B cell (primary cell): ENCODE results near the gene CSTF1. TPM values are rescaled to one million over a fixed set of nuclear protein-coding genes. Genes with fewer than 3 reads are reported as not detected.

Experiments used
- ATAC-seq: fragments of 200-7000 bp; cut with Tn5 transposase; one replicate; pipeline ENCODE4 v1.10.0; 2021; ENCODE audit warnings: low read depth, mild to moderate bottlenecking, moderate number of reproducible peaks, moderate library complexity
- CTCF ChIA-PET: fragments of 350-600 bp; sonication (Branson Sonifier 250); formaldehyde crosslinking; loops from one replicate; lab custom pipeline; 2021; ENCODE audit warnings: antibody characterized with exemption, inconsistent platforms; lab: Charles Lee
- POLR2A ChIA-PET: fragments of 350-600 bp; sonication (Branson Sonifier 250); formaldehyde crosslinking; loops from one replicate; lab custom pipeline; 2021; ENCODE audit warnings: antibody characterized with exemption; lab: Charles Lee
- DNase-seq: peaks from one replicate; pipeline ENCODE4 v3.0.0; 2013
- H2AFZ ChIP-seq: 2 replicates; pipeline ENCODE4 v1.6.1; 2012; ENCODE audit warnings: mild to moderate bottlenecking, low read depth, low read length; ENCODE audit not compliant: insufficient read depth, poor library complexity, severe bottlenecking
- H3K27ac ChIP-seq, 2 donors: 1 replicate in 1 of 2; 2 replicates in 1 of 2; pipeline ENCODE4 v1.5.1; 2012 to 2013; ENCODE audit warnings: low read length in 2 of 2, mild to moderate bottlenecking in 2 of 2, moderate library complexity in 1 of 2
- H3K27me3 ChIP-seq, 4 experiments: fragments of 200-600 bp in 1 of 4; sonication (generic) in 1 of 4; replicated peaks in 1 of 4; 1 replicate in 2 of 4; 2 replicates in 2 of 4; pipeline versions ENCODE4 v1.6.1 to v1.7.0; 2013 to 2016; ENCODE audit warnings: low read length in 3 of 4, mild to moderate bottlenecking in 2 of 4, mixed read lengths in 1 of 4, moderate library complexity in 1 of 4; ENCODE audit not compliant: insufficient read depth in 4 of 4, control insufficient read depth in 3 of 4; ENCODE audit errors: control extremely low read depth in 1 of 4
- H3K36me3 ChIP-seq, 2 experiments: replicated peaks in 1 of 2; 1 replicate in 1 of 2; 2 replicates in 1 of 2; pipeline versions ENCODE4 v1.6.1 to v1.7.1; 2013; ENCODE audit warnings: low read length in 1 of 2; ENCODE audit not compliant: insufficient read depth in 2 of 2, control insufficient read depth in 1 of 2; ENCODE audit errors: control extremely low read depth in 1 of 2, extremely low read depth in 1 of 2
- H3K4me1 ChIP-seq, 2 donors: fragments of 200-600 bp in 1 of 2; sonication (generic) in 1 of 2; 1 replicate in 1 of 2; 2 replicates in 1 of 2; pipeline versions ENCODE4 v1.5.1 to v1.6.1; 2013 to 2017; ENCODE audit warnings: low read length in 2 of 2; ENCODE audit not compliant: control insufficient read depth in 2 of 2, insufficient read depth in 2 of 2
- H3K4me2 ChIP-seq: replicated peaks from 2 replicates; pipeline ENCODE3; 2012; ENCODE audit warnings: mild to moderate bottlenecking, low read depth, low read length; ENCODE audit not compliant: poor library complexity, severe bottlenecking
- H3K4me3 ChIP-seq, 5 experiments: fragments of 200-600 bp in 1 of 5; sonication (generic) in 1 of 5; 1 replicate in 3 of 5; 2 replicates in 2 of 5; pipeline versions ENCODE4 v1.5.1 to v1.7.0; 2011 to 2016; ENCODE audit warnings: low read length in 4 of 5, mild to moderate bottlenecking in 4 of 5, low read depth in 2 of 5, control low read depth in 1 of 5, moderate library complexity in 1 of 5; ENCODE audit not compliant: insufficient read depth in 1 of 5; ENCODE audit errors: control extremely low read depth in 1 of 5, extremely low read depth in 1 of 5
- H3K79me2 ChIP-seq: fragments of 200-600 bp; sonication (generic); one replicate; pipeline ENCODE4 v1.6.0; 2016; ENCODE audit warnings: low read length; ENCODE audit not compliant: control insufficient read depth, insufficient read depth
- H3K9ac ChIP-seq: fragments of 200-600 bp; sonication (generic); 2 replicates; pipeline ENCODE4 v1.6.1; 2017; ENCODE audit warnings: mild to moderate bottlenecking, low read length, moderate library complexity
- H3K9me3 ChIP-seq, 3 donors: one replicate each; pipeline versions ENCODE4 v1.6.1 to v1.7.1; 2013; ENCODE audit warnings: low read length in 2 of 3; ENCODE audit not compliant: control insufficient read depth in 2 of 3, insufficient read depth in 1 of 3; ENCODE audit errors: control extremely low read depth in 1 of 3
- H4K20me1 ChIP-seq: 2 replicates; pipeline ENCODE4 v1.6.0; 2012; ENCODE audit warnings: mild to moderate bottlenecking, low read length; ENCODE audit not compliant: insufficient read depth, control insufficient read depth, poor library complexity, severe bottlenecking
- H3K27ac Mint-ChIP-seq: one replicate; pipeline ENCODE4 v1.8.0; 2021; ENCODE audit warnings: mixed read lengths
- H3K27me3 Mint-ChIP-seq: one replicate; pipeline ENCODE4 v1.8.0; 2021; ENCODE audit warnings: mixed read lengths
- H3K4me1 Mint-ChIP-seq: one replicate; pipeline ENCODE4 v1.8.0; 2021; ENCODE audit warnings: mixed read lengths
- H3K4me3 Mint-ChIP-seq: one replicate; pipeline ENCODE4 v1.8.0; 2021; ENCODE audit warnings: mixed read lengths
- H3K9me3 Mint-ChIP-seq: one replicate; pipeline ENCODE4 v1.8.0; 2022; ENCODE audit warnings: mixed read lengths; ENCODE audit not compliant: insufficient read depth
- EZH2 ChIP-seq: IDR thresholded peaks from 2 replicates; pipeline ENCODE4 v1.6.1; 2012; ENCODE audit warnings: borderline replicate concordance, low read depth, mild to moderate bottlenecking, moderate library complexity, low read length; ENCODE audit not compliant: insufficient read depth, poor library complexity, severe bottlenecking
- WGBS: methylation state at CpG from one replicate; pipeline ENCODE4 v1.1.5; 2013; ENCODE audit warnings: missing lambda C conversion rate; ENCODE audit not compliant: insufficient coverage; 5-methylcytosine and 5-hydroxymethylcytosine counted together
- intact Hi-C: fragments of 100-400 bp; cut with micrococcal nuclease; formaldehyde crosslinking; loops from one replicate; pipeline ENCODE4 v1.10.0; 2022
- polyA plus RNA-seq: library from polyadenylated mRNA; depleted of rRNA; stranded (reverse); fragments of >200 nt; gene quantifications from 2 replicates; pipeline ENCODE4 v1.2.3, GENCODE V29; 2012
- total RNA-seq, 2 donors: library from RNA; stranded (reverse); fragments of 120-200 nt in 1 of 2; gene quantifications; 1 replicate in 1 of 2; 2 replicates in 1 of 2; pipeline versions ENCODE4 v1.2.3 to v1.2.4, GENCODE V29; 2013 to 2022
- TF ChIP-seq, protein P1 (sequence below): fragments of 200-600 bp; IDR thresholded peaks from one replicate; pipeline ENCODE4 v1.8.0; 2022; ENCODE audit warnings: antibody characterized with exemption, mild to moderate bottlenecking

Gene CSTF1
- total and polyA plus RNA-seq, 2 donors (not counting 1 experiment from before 2014, with no cell fraction given), result 18.3 to 33.8 TPM

DNA sequence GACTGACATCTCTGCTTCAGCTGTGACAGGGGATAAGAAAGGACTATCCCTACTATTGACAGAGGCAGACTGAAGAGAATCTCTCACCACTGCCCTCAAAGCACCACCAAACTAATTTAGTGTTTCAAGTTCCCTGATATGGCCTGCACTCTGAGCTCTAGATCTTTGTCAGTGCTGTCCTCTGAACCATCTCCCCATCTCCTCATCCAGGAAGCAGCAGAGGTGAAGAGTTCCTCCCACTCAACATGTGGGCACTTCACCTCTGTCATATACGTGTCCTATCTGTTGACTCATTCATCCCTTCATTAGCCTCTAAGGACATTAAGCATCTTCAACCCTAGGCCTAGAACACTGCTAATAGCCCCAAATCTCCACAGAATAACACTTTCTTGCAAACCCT is 19.6 kb upstream of the CSTF1 start:
- Mint-ChIP-seq H3K4me1 (peaks cover 2% of the 10 kb centered on the region), H3K9me3 (no peaks in the 10 kb centered on the region), H3K27ac (no peak overlapping the region), H3K27me3 (no peaks in the 10 kb centered on the region), H3K4me3 (no peak overlapping the region)
- TF ChIP-seq, protein P1, sequence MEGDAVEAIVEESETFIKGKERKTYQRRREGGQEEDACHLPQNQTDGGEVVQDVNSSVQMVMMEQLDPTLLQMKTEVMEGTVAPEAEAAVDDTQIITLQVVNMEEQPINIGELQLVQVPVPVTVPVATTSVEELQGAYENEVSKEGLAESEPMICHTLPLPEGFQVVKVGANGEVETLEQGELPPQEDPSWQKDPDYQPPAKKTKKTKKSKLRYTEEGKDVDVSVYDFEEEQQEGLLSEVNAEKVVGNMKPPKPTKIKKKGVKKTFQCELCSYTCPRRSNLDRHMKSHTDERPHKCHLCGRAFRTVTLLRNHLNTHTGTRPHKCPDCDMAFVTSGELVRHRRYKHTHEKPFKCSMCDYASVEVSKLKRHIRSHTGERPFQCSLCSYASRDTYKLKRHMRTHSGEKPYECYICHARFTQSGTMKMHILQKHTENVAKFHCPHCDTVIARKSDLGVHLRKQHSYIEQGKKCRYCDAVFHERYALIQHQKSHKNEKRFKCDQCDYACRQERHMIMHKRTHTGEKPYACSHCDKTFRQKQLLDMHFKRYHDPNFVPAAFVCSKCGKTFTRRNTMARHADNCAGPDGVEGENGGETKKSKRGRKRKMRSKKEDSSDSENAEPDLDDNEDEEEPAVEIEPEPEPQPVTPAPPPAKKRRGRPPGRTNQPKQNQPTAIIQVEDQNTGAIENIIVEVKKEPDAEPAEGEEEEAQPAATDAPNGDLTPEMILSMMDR, result no peak
- TF ChIP-seq EZH2, result no peak
- H3K4me3 ChIP-seq, result no peak overlapping the region
- peaks cover 2 to 6% of the 10 kb centered on the region in 2 experiments for H3K36me3 ChIP-seq
- H3K27me3 ChIP-seq, result no peaks in the 10 kb centered on the region
- no peak overlapping the region for H3K9ac ChIP-seq
- no peak overlapping the region for H3K27ac ChIP-seq
- H3K9me3 ChIP-seq, result no peaks in the 10 kb centered on the region
- no peaks in the 10 kb centered on the region for H3K79me2 ChIP-seq
- 80% methylated on average over 1 of the region's 1 CpG for WGBS
- intact Hi-C loops, result no loop called here
- no peak for DNase-seq
- H2AFZ ChIP-seq, result no peak overlapping the region
- POLR2A ChIA-PET, result no interaction called here
- H3K4me2 ChIP-seq, result no peak overlapping the region
- no peak for ATAC-seq
- CTCF ChIA-PET, result no interaction called here
- H3K4me1 ChIP-seq, result no peaks in the 10 kb centered on the region
- H4K20me1 ChIP-seq, result no peaks in the 10 kb centered on the region

DNA sequence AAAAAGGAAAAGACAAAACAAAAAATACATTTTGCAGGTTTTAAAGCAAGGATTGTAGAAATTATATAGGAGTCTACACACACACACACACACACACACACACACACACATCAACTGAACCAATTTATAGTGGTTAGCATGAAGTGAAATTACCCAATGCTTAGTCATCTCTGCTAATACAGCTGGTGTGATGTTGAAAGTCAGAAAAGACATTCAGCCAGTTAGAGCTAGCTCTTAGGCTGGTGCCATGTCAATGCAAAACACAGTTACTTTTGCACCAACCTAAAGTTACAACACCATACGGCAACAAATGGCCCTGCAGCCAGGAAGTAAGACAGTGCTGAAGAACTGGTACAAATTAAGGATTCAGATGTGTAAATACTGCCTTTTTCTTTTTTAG is 18.5 kb upstream of the CSTF1 start:
- Histone ChIP-seq H3K9me3 (no peaks in the 10 kb centered on the region), H4K20me1 (no peaks in the 10 kb centered on the region), H3K4me3 (no peak overlapping the region), H3K4me1 (no peaks in the 10 kb centered on the region), H3K9ac (no peak overlapping the region), H3K4me2 (no peak overlapping the region), H3K27ac (no peak overlapping the region), H3K79me2 (no peaks in the 10 kb centered on the region), H3K27me3 (no peaks in the 10 kb centered on the region), H2AFZ (no peak overlapping the region), H3K36me3 (peaks cover 5% of the 10 kb centered on the region in 2 experiments)
- DNase-seq, result no peak
- ATAC-seq, result no peak
- ChIA-PET CTCF (no interaction called here), POLR2A (no interaction called here)
- no peaks in the 10 kb centered on the region for H3K27me3 Mint-ChIP-seq
- TF ChIP-seq, protein P1, result no peak
- no peak for TF ChIP-seq EZH2
- no CpG with 5 or more reads among the region's 1 CpG for WGBS
- H3K4me1 Mint-ChIP-seq, result peaks cover 2% of the 10 kb centered on the region
- no peak overlapping the region for H3K4me3 Mint-ChIP-seq
- H3K9me3 Mint-ChIP-seq, result no peaks in the 10 kb centered on the region
- intact Hi-C loops, result no loop called here
- H3K27ac Mint-ChIP-seq, result no peak overlapping the region
